Mucosa of rectum (tissue), 2 donors: ENCODE data around the gene KCNIP4.

Experiments used
- H3K27ac ChIP-seq, 2 donors: one replicate each; pipeline ENCODE4 v1.7.0; 2013; ENCODE audit warnings: inconsistent platforms in 2 of 2, low read depth in 2 of 2, low read length in 2 of 2
- H3K27me3 ChIP-seq, 2 donors: one replicate each; pipeline ENCODE4 v1.7.0; 2013; ENCODE audit warnings: low read length in 2 of 2; ENCODE audit not compliant: control insufficient read depth in 2 of 2, insufficient read depth in 2 of 2
- H3K36me3 ChIP-seq, 2 donors: one replicate each; pipeline ENCODE4 v1.7.0; 2013; ENCODE audit warnings: low read length in 2 of 2; ENCODE audit not compliant: control insufficient read depth in 2 of 2, insufficient read depth in 2 of 2
- H3K4me1 ChIP-seq, 2 donors: one replicate each; pipeline ENCODE4 v1.7.0; 2013; ENCODE audit warnings: low read length in 2 of 2, mild to moderate bottlenecking in 1 of 2; ENCODE audit not compliant: control insufficient read depth in 2 of 2, insufficient read depth in 2 of 2
- H3K4me3 ChIP-seq, 2 donors: one replicate each; pipeline ENCODE4 v1.7.0; 2013; ENCODE audit warnings: low read length in 2 of 2
- H3K9ac ChIP-seq, 2 donors: one replicate each; pipeline ENCODE4 v1.7.0; 2013; ENCODE audit warnings: low read length in 2 of 2, low read depth in 1 of 2, mild to moderate bottlenecking in 1 of 2
- H3K9me3 ChIP-seq, 2 donors: one replicate each; pipeline ENCODE4 v1.7.0; 2013; ENCODE audit warnings: low read length in 2 of 2; ENCODE audit not compliant: control insufficient read depth in 2 of 2
- donor health status: healthy.
- donor health status: Normal muscosa, but diverticular disease.

The KCNIP4 gene

DNA sequence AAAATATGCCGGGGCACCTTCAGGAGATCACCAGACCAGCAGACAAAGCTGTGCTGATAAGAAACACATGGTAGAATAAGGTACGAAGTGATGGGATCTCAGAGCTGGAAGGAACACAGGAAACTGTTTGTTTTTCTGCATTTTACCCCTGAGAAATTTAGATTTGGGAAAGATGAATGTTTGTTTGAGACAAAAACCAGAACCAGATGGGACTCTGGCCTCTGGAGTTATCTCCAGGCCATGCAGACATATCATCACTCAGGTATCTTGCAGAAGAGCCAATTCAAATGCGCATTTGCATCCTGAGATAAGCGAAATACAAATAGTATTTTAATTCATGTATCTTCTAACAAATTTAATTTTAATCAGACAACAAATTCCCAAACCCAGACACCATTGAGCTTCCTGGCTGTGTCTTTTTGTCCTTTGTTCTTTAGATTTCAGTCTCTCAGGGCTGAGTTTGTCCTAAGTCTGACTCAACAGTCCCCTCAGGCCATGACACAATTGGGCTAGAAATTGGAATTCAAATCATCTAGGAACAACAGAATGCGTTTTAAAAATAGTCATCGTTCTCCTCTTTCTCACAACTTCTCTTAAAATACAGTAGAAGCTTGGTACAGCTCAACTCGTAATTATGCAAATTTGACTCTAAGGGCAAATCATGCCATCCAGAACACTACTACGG lies 1089.3 kb downstream of the KCNIP4 start:
- Histone ChIP-seq H3K9me3 (no peaks in the 10 kb centered on the region), H3K36me3 (no peaks in the 10 kb centered on the region), H3K27ac (no peak overlapping the region), H3K4me3 (no peak overlapping the region), H3K27me3 (no peaks in the 10 kb centered on the region), H3K9ac (no peak overlapping the region), H3K4me1 (no peaks in the 10 kb centered on the region)

DNA sequence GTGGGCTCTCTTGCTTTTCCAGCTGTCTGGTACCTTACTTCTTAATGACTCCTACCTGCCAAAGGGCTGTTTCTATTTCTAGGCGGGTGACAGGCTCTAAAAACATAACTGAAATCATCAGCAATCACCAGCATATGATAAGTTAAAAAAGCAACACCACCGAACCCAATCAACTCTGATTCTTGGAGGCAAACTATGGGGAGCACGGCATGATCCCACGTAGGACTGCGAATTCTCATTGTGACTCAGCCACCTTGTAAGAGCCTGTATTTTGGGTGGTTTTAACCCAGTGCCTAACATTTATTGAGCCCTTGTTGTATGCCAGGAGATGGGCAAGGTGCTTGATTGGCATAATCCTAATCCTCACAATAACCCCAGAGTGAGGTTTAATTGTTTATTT lies 1091.5 kb downstream of the KCNIP4 start:
- Histone ChIP-seq H3K4me1 (no peaks in the 10 kb centered on the region), H3K27ac (no peak overlapping the region), H3K27me3 (no peaks in the 10 kb centered on the region), H3K9me3 (no peaks in the 10 kb centered on the region), H3K4me3 (no peak overlapping the region), H3K36me3 (no peaks in the 10 kb centered on the region), H3K9ac (no peak overlapping the region)

DNA sequence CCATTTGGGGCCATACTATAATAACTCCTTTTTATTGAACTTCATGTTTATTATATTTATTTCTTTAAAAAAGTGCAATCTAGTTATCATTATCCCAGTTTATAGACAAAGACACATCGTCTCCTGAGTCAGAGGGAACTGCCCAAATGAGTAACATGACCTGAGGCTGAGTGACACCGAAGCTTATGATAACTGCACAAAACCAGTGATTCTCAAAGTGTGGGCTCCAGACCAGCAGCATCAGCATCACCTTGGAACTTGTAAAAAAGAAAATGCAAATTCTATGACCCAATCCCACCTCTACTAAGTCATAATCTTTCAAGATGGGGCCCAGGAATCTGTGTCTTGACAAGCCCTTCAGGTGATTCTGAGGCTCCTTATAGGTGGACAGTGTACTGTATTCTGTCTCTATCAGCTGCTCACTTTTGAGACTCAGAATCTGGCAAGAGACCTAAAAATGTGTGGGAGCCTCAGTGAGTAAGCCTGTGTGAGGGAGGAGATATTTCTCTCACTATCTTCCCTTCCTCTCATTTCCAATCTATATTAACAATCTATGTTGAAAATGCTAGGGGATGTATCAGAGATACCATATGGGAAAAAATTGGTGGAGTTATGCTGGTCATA lies 1101.3 kb downstream of the KCNIP4 start:
- Histone ChIP-seq H3K27me3 (no peaks in the 10 kb centered on the region), H3K4me1 (no peaks in the 10 kb centered on the region), H3K9me3 (no peaks in the 10 kb centered on the region), H3K27ac (no peak overlapping the region), H3K36me3 (no peaks in the 10 kb centered on the region), H3K4me3 (no peak overlapping the region), H3K9ac (no peak overlapping the region)

DNA sequence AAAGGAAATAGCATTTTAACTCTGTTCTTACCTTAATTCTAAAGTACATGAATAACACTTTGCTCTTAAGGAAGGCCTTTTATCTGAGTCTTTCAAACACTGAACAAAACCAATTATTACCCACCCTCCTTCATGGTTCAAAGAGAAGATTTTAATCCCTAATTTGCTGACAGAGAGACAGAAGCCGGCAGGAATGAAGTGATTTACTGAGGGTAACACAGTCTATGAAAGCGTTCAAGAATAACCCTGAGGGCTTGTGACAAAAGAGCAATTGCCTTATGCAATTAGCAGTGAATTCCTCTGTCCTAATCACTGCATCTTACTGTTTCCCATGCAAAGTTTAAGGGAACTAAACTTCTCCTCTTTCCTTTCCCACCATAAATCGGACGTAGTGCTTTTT lies 1104.3 kb downstream of the KCNIP4 start:
- no peak overlapping the region for H3K27ac ChIP-seq
- no peaks in the 10 kb centered on the region for H3K36me3 ChIP-seq
- H3K4me1 ChIP-seq: no peaks in the 10 kb centered on the region
- H3K4me3 ChIP-seq: no peak overlapping the region
- H3K27me3 ChIP-seq: no peaks in the 10 kb centered on the region
- H3K9ac ChIP-seq: no peak overlapping the region
- H3K9me3 ChIP-seq: no peaks in the 10 kb centered on the region

DNA sequence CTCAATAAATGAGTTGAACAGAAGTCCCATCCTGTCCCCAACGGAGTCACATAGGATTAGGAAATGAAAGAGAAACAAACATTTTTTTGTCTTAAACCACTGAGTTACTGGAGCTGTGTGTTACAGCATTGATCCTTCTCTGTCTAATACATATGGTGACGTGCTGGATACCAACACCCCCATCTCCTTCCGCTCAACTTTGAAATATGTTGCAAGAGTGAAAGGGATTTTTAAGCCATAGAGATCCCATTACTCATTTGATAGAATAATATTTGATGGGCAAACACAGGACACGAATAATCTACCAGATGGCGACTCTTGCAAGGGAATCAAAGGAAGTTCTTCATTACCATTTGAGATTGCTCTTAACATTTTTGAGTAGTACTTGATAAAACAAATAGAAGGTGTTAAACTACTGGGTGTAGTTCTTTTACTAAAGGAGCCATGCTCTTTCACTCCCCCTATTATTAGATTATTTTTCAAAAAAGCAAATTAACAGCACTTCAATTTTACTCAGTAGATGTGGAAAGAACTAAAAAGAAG lies 1107.9 kb downstream of the KCNIP4 start:
- Histone ChIP-seq H3K4me1 (no peaks in the 10 kb centered on the region), H3K9ac (no peak overlapping the region), H3K36me3 (no peaks in the 10 kb centered on the region), H3K27me3 (no peaks in the 10 kb centered on the region), H3K4me3 (no peak overlapping the region), H3K27ac (no peak overlapping the region), H3K9me3 (no peaks in the 10 kb centered on the region)

DNA sequence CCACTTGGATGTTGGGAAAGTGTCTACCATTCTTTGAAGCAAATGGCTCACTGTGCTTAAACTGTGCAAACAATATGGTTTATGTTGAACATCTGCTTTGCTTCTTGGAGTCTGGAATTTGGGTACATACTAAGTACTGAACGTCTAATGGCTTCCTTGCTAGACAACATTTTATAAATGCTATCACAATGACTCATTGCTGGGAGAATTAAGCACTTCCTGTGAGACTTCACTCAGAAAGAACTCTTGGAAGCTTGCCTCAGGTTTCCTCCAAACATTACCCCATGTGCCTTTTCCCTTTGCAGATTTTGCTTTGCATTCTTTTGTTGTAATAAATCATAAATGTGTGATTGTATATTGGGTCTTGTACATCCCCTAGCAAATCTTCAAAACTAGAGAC lies 1108.6 kb downstream of the KCNIP4 start:
- Histone ChIP-seq H3K36me3 (no peaks in the 10 kb centered on the region), H3K9ac (no peak overlapping the region), H3K9me3 (no peaks in the 10 kb centered on the region), H3K4me1 (no peaks in the 10 kb centered on the region), H3K27me3 (no peaks in the 10 kb centered on the region), H3K27ac (no peak overlapping the region), H3K4me3 (no peak overlapping the region)

DNA sequence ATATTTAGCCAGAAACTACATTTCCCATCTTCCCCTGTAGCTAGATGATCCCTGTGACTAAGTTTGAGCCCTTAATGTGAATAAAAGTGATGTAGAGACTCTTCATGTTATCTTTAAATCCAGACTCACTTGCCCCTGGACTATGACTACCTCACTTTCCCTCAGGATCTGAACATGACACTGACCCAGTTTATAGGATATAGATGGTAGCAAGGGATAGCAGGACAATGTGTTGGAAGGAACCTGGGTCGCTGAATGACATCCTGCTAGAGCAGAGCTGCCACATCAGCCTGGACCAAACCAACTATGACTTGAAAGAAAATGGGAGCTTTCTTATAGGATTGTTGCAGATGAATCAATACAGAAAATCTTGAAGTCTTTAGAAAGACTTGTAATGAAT lies 1110.1 kb downstream of the KCNIP4 start:
- H3K9me3 ChIP-seq: no peaks in the 10 kb centered on the region
- no peak overlapping the region for H3K27ac ChIP-seq
- H3K27me3 ChIP-seq: no peaks in the 10 kb centered on the region
- no peaks in the 10 kb centered on the region for H3K4me1 ChIP-seq
- no peak overlapping the region for H3K9ac ChIP-seq
- no peaks in the 10 kb centered on the region for H3K36me3 ChIP-seq
- H3K4me3 ChIP-seq: no peak overlapping the region

DNA sequence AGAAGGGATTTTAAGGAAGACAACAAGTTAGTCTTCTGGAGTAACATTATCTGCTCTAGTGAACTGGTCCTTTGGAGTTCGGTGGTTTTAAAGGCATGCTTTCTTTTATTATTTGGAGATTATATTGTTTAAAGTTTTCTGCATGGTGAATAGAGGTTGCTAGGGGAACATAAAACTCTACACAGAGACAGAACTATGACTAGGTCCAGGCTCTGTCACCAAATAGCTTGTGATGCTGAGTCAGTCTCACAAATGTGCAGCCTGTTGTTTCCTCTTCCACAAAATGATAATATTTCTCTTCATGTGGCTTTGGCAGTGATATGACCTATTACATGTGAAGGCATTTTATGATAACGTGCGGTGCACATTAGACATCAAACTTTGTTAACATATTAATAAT lies 1115.7 kb downstream of the KCNIP4 start:
- H3K4me3 ChIP-seq: no peak overlapping the region
- H3K9ac ChIP-seq: no peak overlapping the region
- H3K4me1 ChIP-seq: no peaks in the 10 kb centered on the region
- no peaks in the 10 kb centered on the region for H3K9me3 ChIP-seq
- H3K36me3 ChIP-seq: no peaks in the 10 kb centered on the region
- no peak overlapping the region for H3K27ac ChIP-seq
- no peaks in the 10 kb centered on the region for H3K27me3 ChIP-seq

DNA sequence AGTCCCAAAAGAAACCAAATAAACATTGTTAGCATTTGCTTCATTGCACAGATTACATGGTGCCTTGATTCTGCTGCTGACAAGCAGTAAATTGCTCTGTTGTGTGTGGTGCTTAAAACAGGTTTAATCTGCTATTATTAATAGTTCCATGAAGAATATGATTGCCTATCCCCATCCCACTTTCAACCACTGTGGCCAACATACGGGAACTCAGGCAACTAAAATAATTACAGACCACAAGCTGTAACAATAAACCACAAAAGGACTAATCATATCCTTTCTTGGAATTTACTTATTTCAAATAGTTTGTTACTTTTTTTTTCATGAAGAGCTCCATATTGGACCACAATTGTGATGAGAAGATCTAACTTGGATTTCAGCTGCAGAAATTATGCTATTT lies 1116.8 kb downstream of the KCNIP4 start:
- no peak overlapping the region for H3K4me3 ChIP-seq
- no peaks in the 10 kb centered on the region for H3K27me3 ChIP-seq
- no peak overlapping the region for H3K27ac ChIP-seq
- H3K4me1 ChIP-seq: no peaks in the 10 kb centered on the region
- H3K9ac ChIP-seq: no peak overlapping the region
- H3K9me3 ChIP-seq: no peaks in the 10 kb centered on the region
- H3K36me3 ChIP-seq: no peaks in the 10 kb centered on the region

DNA sequence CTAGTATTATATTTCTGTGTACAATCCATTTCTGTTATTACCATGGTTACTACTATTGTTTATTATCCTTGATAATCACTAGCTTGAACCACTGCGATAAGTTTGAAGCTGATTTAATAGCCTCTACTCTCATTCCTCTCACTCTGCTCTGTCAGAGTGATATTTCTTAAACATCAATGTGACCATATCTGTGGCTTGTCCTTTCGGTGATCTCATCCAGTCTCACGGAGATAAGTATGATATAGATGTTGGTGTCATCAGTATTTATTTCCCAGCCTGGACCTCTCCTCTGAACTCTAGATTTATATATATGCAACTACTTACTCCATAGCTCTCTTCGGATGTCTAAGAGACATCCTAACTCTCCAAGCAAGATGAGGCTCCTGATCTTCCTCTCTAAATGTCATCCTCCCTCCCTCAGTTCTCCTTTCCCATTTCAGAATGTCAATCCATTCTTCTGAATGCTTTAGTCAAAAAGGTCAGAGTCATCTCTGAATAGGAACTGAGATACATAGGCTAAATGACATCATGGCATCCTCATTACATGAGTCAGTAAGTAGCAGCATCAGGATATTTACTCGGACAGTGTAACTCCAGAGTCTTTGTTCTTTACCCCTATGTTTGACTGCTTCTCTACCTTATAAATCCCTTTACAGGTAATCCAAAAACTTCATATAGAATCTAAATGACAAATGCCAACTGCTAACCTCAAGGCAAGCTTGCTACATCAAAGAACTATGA lies 1118.8 kb downstream of the KCNIP4 start:
- no peak overlapping the region for H3K9ac ChIP-seq
- no peak overlapping the region for H3K27ac ChIP-seq
- no peaks in the 10 kb centered on the region for H3K4me1 ChIP-seq
- no peak overlapping the region for H3K4me3 ChIP-seq
- H3K9me3 ChIP-seq: no peaks in the 10 kb centered on the region
- H3K36me3 ChIP-seq: no peaks in the 10 kb centered on the region
- no peaks in the 10 kb centered on the region for H3K27me3 ChIP-seq
